Activated T-helper 17 cell treated with anti-CD3 and anti-CD28 coated beads, Interleukin-2, amount 50 U/mL, for 72 hours (primary cell): ENCODE measurements around the gene KCP. TPM values are rescaled to one million over a fixed set of nuclear protein-coding genes. Genes with fewer than 3 reads are reported as not detected.
A peak's percentile ranks its signal among the peaks of the same experiment; 100 is the strongest.

Experiments used
- ATAC-seq: fragments of 150-1000 bp; cut with Tn5 transposase; replicated peaks from 2 replicates; pipeline ENCODE4 v1.10.0; 2021; ENCODE audit warnings: mild to moderate bottlenecking, moderate library complexity
- H3K27ac Mint-ChIP-seq: one replicate; pipeline ENCODE4 v1.8.0; 2022; ENCODE audit warnings: mixed read lengths
- H3K27me3 Mint-ChIP-seq: one replicate; pipeline ENCODE4 v1.8.0; 2022; ENCODE audit warnings: mixed read lengths
- H3K36me3 Mint-ChIP-seq: one replicate; pipeline ENCODE4 v1.8.0; 2022; ENCODE audit warnings: low read depth, mild to moderate bottlenecking, mixed read lengths
- H3K4me1 Mint-ChIP-seq: one replicate; pipeline ENCODE4 v1.8.0; 2022; ENCODE audit warnings: mixed read lengths
- H3K4me3 Mint-ChIP-seq: one replicate; pipeline ENCODE4 v1.8.0; 2022; ENCODE audit warnings: mild to moderate bottlenecking, mixed read lengths
- H3K9me3 Mint-ChIP-seq: one replicate; pipeline ENCODE4 v1.8.0; 2022; ENCODE audit warnings: mixed read lengths
- total RNA-seq, 2 donors: library from RNA; stranded (reverse); gene quantifications; one replicate each; pipeline ENCODE4 v1.2.3, GENCODE V29; 2022

The KCP gene
- 1 to 10 TPM in 1 of 2 donors, under 1 TPM in 1; 0.09 to 1.0 TPM for total RNA-seq

GRCh38 chr7:128910569-128910945, at the start of gene KCP:
TSS of gene KCP (minus strand) at chr7:128910709. CDS start at chr7:128910676, 33 bp downstream.
- no peaks in the 10 kb centered on the region for H3K9me3 Mint-ChIP-seq
- no peak for ATAC-seq
- no peaks in the 10 kb centered on the region for H3K36me3 Mint-ChIP-seq
- peaks cover 10% of the 10 kb centered on the region for H3K4me1 Mint-ChIP-seq
- no peak within 1 kb of the TSS for H3K4me3 Mint-ChIP-seq
- peaks cover 36% of the 10 kb centered on the region for H3K27me3 Mint-ChIP-seq
- H3K27ac Mint-ChIP-seq: no peak within 1 kb of the TSS

- H3K36me3 Mint-ChIP-seq: peaks cover 94% of the 10 kb centered on the region
- peak; percentile 42 for ATAC-seq
These were observed 48.8 kb upstream of the KCP start for GRCh38 chr7:128959296-128959695.

GRCh38 chr7:128955981-128956380, 45.5 kb upstream of the KCP start:
- H3K36me3 Mint-ChIP-seq: peaks cover 94% of the 10 kb centered on the region
- ATAC-seq: no peak
- H3K4me3 Mint-ChIP-seq: no peak overlapping the region
- peaks cover 10% of the 10 kb centered on the region for H3K4me1 Mint-ChIP-seq
- no peaks in the 10 kb centered on the region for H3K9me3 Mint-ChIP-seq
- no peaks in the 10 kb centered on the region for H3K27me3 Mint-ChIP-seq
- no peak overlapping the region for H3K27ac Mint-ChIP-seq

More at GRCh38 chr7:128959296-128959695, 48.8 kb upstream of the KCP start:
- Mint-ChIP-seq H3K4me3 (peak overlapping the region; percentile 4), H3K27ac (peak overlapping the region; percentile 56), H3K4me1 (peaks cover 30% of the 10 kb centered on the region), H3K27me3 (no peaks in the 10 kb centered on the region), H3K9me3 (peaks cover 3% of the 10 kb centered on the region)

- Mint-ChIP-seq H3K9me3 (no peaks in the 10 kb centered on the region), H3K27me3 (no peaks in the 10 kb centered on the region), H3K36me3 (peaks cover 99% of the 10 kb centered on the region), H3K27ac (peak overlapping the region; percentile 59), H3K4me1 (peaks cover 10% of the 10 kb centered on the region), H3K4me3 (no peak overlapping the region)
- no peak for ATAC-seq
These were observed 44.6 kb upstream of the KCP start for GRCh38 chr7:128954830-128955802.

GRCh38 chr7:128954150-128954549, 43.6 kb upstream of the KCP start:
- peak; percentile 75 for ATAC-seq

GRCh38 chr7:128951296-128951695, 40.8 kb upstream of the KCP start:
- H3K9me3 Mint-ChIP-seq: no peaks in the 10 kb centered on the region
- H3K36me3 Mint-ChIP-seq: peaks cover 81% of the 10 kb centered on the region
- peaks cover 5% of the 10 kb centered on the region for H3K4me1 Mint-ChIP-seq
- H3K27me3 Mint-ChIP-seq: no peaks in the 10 kb centered on the region
- H3K4me3 Mint-ChIP-seq: no peak overlapping the region
- peak overlapping the region; percentile 7 for H3K27ac Mint-ChIP-seq
- no peak for ATAC-seq

More at GRCh38 chr7:128954150-128954549, 43.6 kb upstream of the KCP start:
- Mint-ChIP-seq H3K4me3 (no peak overlapping the region), H3K27ac (peak overlapping the region; percentile 59), H3K27me3 (no peaks in the 10 kb centered on the region), H3K4me1 (peaks cover 6% of the 10 kb centered on the region), H3K9me3 (no peaks in the 10 kb centered on the region), H3K36me3 (peaks cover 99% of the 10 kb centered on the region)

- Mint-ChIP-seq H3K4me3 (no peak overlapping the region), H3K27ac (peak overlapping the region; percentile 68), H3K36me3 (peaks cover 75% of the 10 kb centered on the region), H3K9me3 (no peaks in the 10 kb centered on the region), H3K27me3 (no peaks in the 10 kb centered on the region), H3K4me1 (no peaks in the 10 kb centered on the region)
- ATAC-seq: no peak
These were observed 38.7 kb upstream of the KCP start for GRCh38 chr7:128948976-128949760.

GRCh38 chr7:128948312-128948973, 37.9 kb upstream of the KCP start:
- Mint-ChIP-seq H3K27me3 (no peaks in the 10 kb centered on the region), H3K9me3 (no peaks in the 10 kb centered on the region), H3K36me3 (peaks cover 72% of the 10 kb centered on the region), H3K27ac (peak overlapping the region; percentile 68), H3K4me3 (no peak overlapping the region), H3K4me1 (no peaks in the 10 kb centered on the region)
- no peak for ATAC-seq

GRCh38 chr7:128947854-128948253, 37.3 kb upstream of the KCP start:
- Mint-ChIP-seq H3K36me3 (peaks cover 71% of the 10 kb centered on the region), H3K4me3 (no peak overlapping the region), H3K27ac (peak overlapping the region; percentile 68), H3K4me1 (no peaks in the 10 kb centered on the region), H3K27me3 (no peaks in the 10 kb centered on the region), H3K9me3 (no peaks in the 10 kb centered on the region)
- no peak for ATAC-seq

- H3K4me3 Mint-ChIP-seq: no peak overlapping the region
- H3K36me3 Mint-ChIP-seq: peaks cover 66% of the 10 kb centered on the region
- H3K27ac Mint-ChIP-seq: no peak overlapping the region
These were observed 36.7 kb upstream of the KCP start for GRCh38 chr7:128946936-128947830.

GRCh38 chr7:128945668-128946366, 35.3 kb upstream of the KCP start:
- Mint-ChIP-seq H3K27ac (no peak overlapping the region), H3K27me3 (no peaks in the 10 kb centered on the region), H3K4me1 (peaks cover 7% of the 10 kb centered on the region), H3K9me3 (no peaks in the 10 kb centered on the region), H3K4me3 (no peak overlapping the region), H3K36me3 (peaks cover 52% of the 10 kb centered on the region)
- no peak for ATAC-seq

More at GRCh38 chr7:128946936-128947830, 36.7 kb upstream of the KCP start:
- no peaks in the 10 kb centered on the region for H3K9me3 Mint-ChIP-seq
- ATAC-seq: no peak
- H3K27me3 Mint-ChIP-seq: no peaks in the 10 kb centered on the region
- H3K4me1 Mint-ChIP-seq: no peaks in the 10 kb centered on the region

GRCh38 chr7:128944487-128945236, 34.2 kb upstream of the KCP start:
- Mint-ChIP-seq H3K36me3 (peaks cover 41% of the 10 kb centered on the region), H3K4me3 (no peak overlapping the region), H3K4me1 (peaks cover 9% of the 10 kb centered on the region), H3K9me3 (no peaks in the 10 kb centered on the region), H3K27ac (no peak overlapping the region), H3K27me3 (no peaks in the 10 kb centered on the region)
- ATAC-seq: no peak
